ENCODE data around the gene TIGD6.

Gene TIGD6

DNA sequence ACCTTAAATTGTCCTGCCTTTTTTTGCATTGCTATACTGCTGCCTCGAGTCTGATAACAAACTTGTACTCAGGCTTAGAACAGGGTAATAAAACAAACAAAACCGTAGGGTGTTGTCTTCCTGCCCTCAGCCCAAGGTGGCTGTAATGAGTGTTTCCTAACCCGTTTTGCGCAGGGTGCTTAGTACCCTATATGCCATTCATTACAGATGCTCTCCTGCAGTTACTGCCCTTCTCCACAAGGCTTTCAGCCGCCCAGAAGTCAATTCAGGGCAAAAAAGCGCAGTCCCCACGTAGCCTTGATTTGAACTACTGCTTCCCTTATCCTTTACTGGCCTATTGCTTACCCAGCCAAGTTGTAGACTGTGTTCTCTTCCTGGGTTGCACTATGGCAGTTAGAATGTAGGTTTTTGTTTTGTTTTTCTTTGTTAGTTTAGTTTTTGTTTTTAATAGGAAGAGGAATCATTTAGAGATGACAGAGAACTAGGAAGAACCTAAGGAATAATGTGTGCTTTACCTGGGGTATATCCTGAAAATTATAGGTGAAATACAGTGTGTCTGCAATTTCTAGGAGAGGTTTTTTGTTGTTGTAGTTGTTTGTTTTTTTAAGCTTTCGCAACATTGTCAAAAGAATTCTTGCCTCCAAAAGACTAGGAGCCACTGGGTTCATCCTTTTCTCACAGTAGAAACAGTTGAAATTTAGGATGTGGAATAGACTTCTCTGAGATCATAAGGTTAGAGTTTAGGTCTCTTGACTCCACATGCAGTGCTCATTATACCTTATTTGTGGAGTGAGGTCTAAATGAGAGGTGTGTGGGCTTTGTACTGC is 1.4 kb upstream of the TIGD6 start:
- Histone ChIP-seq H3K79me2 (ENCODE audit: control insufficient read depth, insufficient read depth, low read length, poor library complexity) (peaks cover 12% of the 10 kb centered on the region), H3K36me3 (ENCODE audit: control insufficient read depth in 1 of 2, insufficient read depth in 2 of 2, low read length in 2 of 2) (peaks cover 4 to 8% of the 10 kb centered on the region in 2 experiments), H3K27ac (ENCODE audit: low read depth, low read length) (no peak overlapping the region), H3K79me1 (ENCODE audit: low read length) (peaks cover 14% of the 10 kb centered on the region), H3K23ac (ENCODE audit: low read length) (no peak overlapping the region), H3K4ac (ENCODE audit: low read depth, low read length) (peak overlapping the region; percentile 96), H2BK5ac (ENCODE audit: low read depth, low read length, poor library complexity) (no peak overlapping the region), H3K4me2 (ENCODE audit: low read length) (peak overlapping the region; percentile 75), H3K9ac (ENCODE audit: low read length) (no peak overlapping the region), H4K91ac (ENCODE audit: low read depth, low read length) (no peak overlapping the region), H3K9me3 (ENCODE audit: insufficient read depth, low read depth, low read length) (no peaks in the 10 kb centered on the region), H3K27me3 (ENCODE audit: insufficient read depth, low read length) (no peaks in the 10 kb centered on the region), H3K18ac (ENCODE audit: low read length) (no peak overlapping the region), H3K4me1 (ENCODE audit: control insufficient read depth in 1 of 2, insufficient read depth in 2 of 2, low read length in 2 of 2) (peaks cover 4 to 10% of the 10 kb centered on the region in 2 experiments), H2AK5ac (ENCODE audit: low read length) (no peak overlapping the region), H2BK12ac (ENCODE audit: low read length) (no peak overlapping the region), H3K4me3 (ENCODE audit: low read depth, low read length) (no peak overlapping the region), H2AFZ (ENCODE audit: insufficient read depth, low read length, poor library complexity) (no peak overlapping the region), H3K14ac (ENCODE audit: low read length) (no peak overlapping the region), H2BK120ac (ENCODE audit: insufficient read depth, low read length, poor library complexity) (no peak overlapping the region), H4K12ac (ENCODE audit: low read depth, low read length) (no peak overlapping the region), H4K8ac (ENCODE audit: low read depth, low read length) (no peak overlapping the region)
- peak; percentile 57 to 76 for DNase-seq
- no CpG with 5 or more reads among the region's 8 CpGs for WGBS (ENCODE audit: extremely low coverage, insufficient coverage, insufficient read length)

DNA sequence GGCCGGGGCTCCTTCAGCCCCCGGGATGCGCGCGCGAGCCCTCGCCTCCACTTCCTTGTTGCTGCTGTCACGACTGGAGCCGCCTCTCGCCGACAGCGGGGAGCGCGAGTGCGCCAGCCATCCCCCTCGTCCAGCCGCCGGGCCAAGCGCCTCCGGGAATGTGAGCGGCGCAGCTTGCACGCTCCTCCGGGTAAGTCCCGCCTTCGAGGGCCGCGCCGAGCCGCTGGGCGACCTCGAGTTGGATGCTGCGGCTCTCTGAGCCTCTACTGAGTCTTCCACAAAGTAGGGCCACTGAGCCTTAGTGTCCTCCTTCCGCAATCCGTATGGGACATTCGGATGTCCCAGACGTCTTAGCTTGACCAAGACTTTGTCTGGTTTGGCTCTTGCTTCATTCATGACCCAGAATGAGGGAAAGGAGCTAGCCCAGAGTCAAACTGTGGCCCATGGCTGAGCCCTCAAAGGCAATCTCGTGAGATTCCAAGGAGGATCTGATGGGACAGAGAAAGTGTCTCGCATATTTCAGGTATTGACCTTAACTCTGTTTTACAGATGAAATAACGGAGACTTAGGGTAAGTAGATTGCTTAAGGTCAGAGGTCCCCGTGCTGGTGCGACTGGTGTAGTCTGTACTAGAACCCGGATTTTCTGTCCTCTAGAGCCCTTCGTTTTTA is 671 bp upstream of the TIGD6 start:
- Histone ChIP-seq H3K27ac (ENCODE audit: low read depth, low read length) (peak overlapping the region; percentile 50), H2AK5ac (ENCODE audit: low read length) (peak overlapping the region; percentile 33), H3K36me3 (ENCODE audit: control insufficient read depth in 1 of 2, insufficient read depth in 2 of 2, low read length in 2 of 2) (peaks cover 3 to 4% of the 10 kb centered on the region in 2 experiments), H3K27me3 (ENCODE audit: insufficient read depth, low read length) (no peaks in the 10 kb centered on the region), H2BK12ac (ENCODE audit: low read length) (no peak overlapping the region), H2BK120ac (ENCODE audit: insufficient read depth, low read length, poor library complexity) (peak overlapping the region; percentile 40), H3K9me3 (ENCODE audit: insufficient read depth, low read depth, low read length) (no peaks in the 10 kb centered on the region), H3K14ac (ENCODE audit: low read length) (peak overlapping the region; percentile 71), H3K4me2 (ENCODE audit: low read length) (peak overlapping the region; percentile 75), H3K18ac (ENCODE audit: low read length) (peak overlapping the region; percentile 25), H4K91ac (ENCODE audit: low read depth, low read length) (peak overlapping the region; percentile 89), H2BK5ac (ENCODE audit: low read depth, low read length, poor library complexity) (peak overlapping the region; percentile 75), H3K79me2 (ENCODE audit: control insufficient read depth, insufficient read depth, low read length, poor library complexity) (peaks cover 12% of the 10 kb centered on the region), H2AFZ (ENCODE audit: insufficient read depth, low read length, poor library complexity) (peak overlapping the region; percentile 72), H4K8ac (ENCODE audit: low read depth, low read length) (peak overlapping the region; percentile 91), H3K9ac (ENCODE audit: low read length) (peak overlapping the region; percentile 99), H3K4me1 (ENCODE audit: control insufficient read depth in 1 of 2, insufficient read depth in 2 of 2, low read length in 2 of 2) (peaks cover 4 to 10% of the 10 kb centered on the region in 2 experiments), H3K4me3 (ENCODE audit: low read depth, low read length) (peak overlapping the region; percentile 97), H3K23ac (ENCODE audit: low read length) (peak overlapping the region; percentile 29), H3K79me1 (ENCODE audit: low read length) (peaks cover 14% of the 10 kb centered on the region), H4K12ac (ENCODE audit: low read depth, low read length) (peak overlapping the region; percentile 56), H3K4ac (ENCODE audit: low read depth, low read length) (peak overlapping the region; percentile 96)
- peak; percentile 64 to 77 for DNase-seq
- WGBS (ENCODE audit: extremely low coverage, insufficient coverage, insufficient read length) = no CpG with 5 or more reads among the region's 44 CpGs

DNA sequence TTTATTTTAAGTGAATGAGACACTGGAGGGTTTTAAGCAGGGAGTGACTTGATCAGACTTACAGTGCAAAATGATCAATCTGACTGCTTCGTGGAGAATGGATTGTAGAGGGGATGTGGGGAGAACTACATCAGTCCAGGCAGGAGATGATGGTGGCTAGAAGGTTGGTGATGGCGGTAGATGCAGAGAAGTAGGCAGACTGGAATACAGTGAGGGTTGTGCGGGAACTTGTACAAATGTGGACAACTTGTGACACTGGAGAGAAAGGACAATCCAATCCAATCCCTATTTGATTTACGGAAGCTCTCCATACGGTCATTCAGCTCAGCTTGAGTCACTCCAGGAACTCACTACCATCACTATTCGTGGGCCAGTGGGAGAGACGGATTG is 593 bp downstream of the TIGD6 start:
- peaks cover 10 to 17% of the 10 kb centered on the region in 2 experiments for H3K4me1 ChIP-seq (ENCODE audit: control insufficient read depth in 1 of 2, insufficient read depth in 2 of 2, low read length in 2 of 2)
- H2BK5ac ChIP-seq (ENCODE audit: low read depth, low read length, poor library complexity) = peak overlapping the region; percentile 21
- no peak overlapping the region for H3K23ac ChIP-seq (ENCODE audit: low read length)
- H3K27me3 ChIP-seq (ENCODE audit: insufficient read depth, low read length) = no peaks in the 10 kb centered on the region
- no peak overlapping the region for H3K4ac ChIP-seq (ENCODE audit: low read depth, low read length)
- peaks cover 14% of the 10 kb centered on the region for H3K79me1 ChIP-seq (ENCODE audit: low read length)
- H4K12ac ChIP-seq (ENCODE audit: low read depth, low read length) = peak overlapping the region; percentile 56
- no peak overlapping the region for H2BK12ac ChIP-seq (ENCODE audit: low read length)
- DNase-seq = no peak
- H3K14ac ChIP-seq (ENCODE audit: low read length) = peak overlapping the region; percentile 38
- peak overlapping the region; percentile 70 for H4K91ac ChIP-seq (ENCODE audit: low read depth, low read length)
- H3K4me3 ChIP-seq (ENCODE audit: low read depth, low read length) = peak overlapping the region; percentile 97
- H2BK120ac ChIP-seq (ENCODE audit: insufficient read depth, low read length, poor library complexity) = peak overlapping the region; percentile 2
- peaks cover 2 to 3% of the 10 kb centered on the region in 2 experiments for H3K36me3 ChIP-seq (ENCODE audit: control insufficient read depth in 1 of 2, insufficient read depth in 2 of 2, low read length in 2 of 2)
- peak overlapping the region; percentile 42 for H3K18ac ChIP-seq (ENCODE audit: low read length)
- H3K27ac ChIP-seq (ENCODE audit: low read depth, low read length) = peak overlapping the region; percentile 50
- WGBS (ENCODE audit: extremely low coverage, insufficient coverage, insufficient read length) = no CpG with 5 or more reads among the region's 7 CpGs
- peaks cover 12% of the 10 kb centered on the region for H3K79me2 ChIP-seq (ENCODE audit: control insufficient read depth, insufficient read depth, low read length, poor library complexity)
- H3K9ac ChIP-seq (ENCODE audit: low read length) = peak overlapping the region; percentile 38
- H2AK5ac ChIP-seq (ENCODE audit: low read length) = no peak overlapping the region
- peak overlapping the region; percentile 73 for H4K8ac ChIP-seq (ENCODE audit: low read depth, low read length)
- H3K9me3 ChIP-seq (ENCODE audit: insufficient read depth, low read depth, low read length) = no peaks in the 10 kb centered on the region
- H2AFZ ChIP-seq (ENCODE audit: insufficient read depth, low read length, poor library complexity) = peak overlapping the region; percentile 30
- H3K4me2 ChIP-seq (ENCODE audit: low read length) = peak overlapping the region; percentile 75

DNA sequence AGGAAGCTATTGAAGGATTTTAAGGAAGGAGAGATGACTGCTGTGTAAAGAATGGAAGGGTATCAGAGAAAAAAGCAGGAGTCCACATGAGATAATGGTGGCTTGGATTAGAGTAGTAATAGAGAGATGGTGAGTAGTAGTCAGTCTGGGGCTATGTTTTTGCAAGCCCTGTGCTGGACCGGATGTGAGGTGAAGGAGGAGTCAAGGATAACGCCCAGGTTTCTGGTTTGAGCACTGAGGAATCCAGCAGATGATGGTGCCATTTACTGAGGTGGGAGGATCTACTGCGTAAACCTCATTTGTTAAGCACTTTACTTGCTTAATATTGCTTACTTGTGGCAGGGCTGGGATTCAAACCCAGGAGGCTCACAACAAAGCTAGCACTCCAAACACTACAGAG is 1.1 kb downstream of the TIGD6 start:
- Histone ChIP-seq H3K79me1 (ENCODE audit: low read length) (peaks cover 14% of the 10 kb centered on the region), H3K9me3 (ENCODE audit: insufficient read depth, low read depth, low read length) (no peaks in the 10 kb centered on the region), H3K4me2 (ENCODE audit: low read length) (peak overlapping the region; percentile 75), H3K4me3 (ENCODE audit: low read depth, low read length) (no peak overlapping the region), H2AK5ac (ENCODE audit: low read length) (no peak overlapping the region), H2BK5ac (ENCODE audit: low read depth, low read length, poor library complexity) (no peak overlapping the region), H3K23ac (ENCODE audit: low read length) (no peak overlapping the region), H2BK12ac (ENCODE audit: low read length) (no peak overlapping the region), H3K4me1 (ENCODE audit: control insufficient read depth in 1 of 2, insufficient read depth in 2 of 2, low read length in 2 of 2) (peaks cover 10 to 17% of the 10 kb centered on the region in 2 experiments), H3K27me3 (ENCODE audit: insufficient read depth, low read length) (no peaks in the 10 kb centered on the region), H2BK120ac (ENCODE audit: insufficient read depth, low read length, poor library complexity) (no peak overlapping the region), H4K91ac (ENCODE audit: low read depth, low read length) (no peak overlapping the region), H4K8ac (ENCODE audit: low read depth, low read length) (peak overlapping the region; percentile 25), H4K12ac (ENCODE audit: low read depth, low read length) (no peak overlapping the region), H3K4ac (ENCODE audit: low read depth, low read length) (no peak overlapping the region), H3K36me3 (ENCODE audit: control insufficient read depth in 1 of 2, insufficient read depth in 2 of 2, low read length in 2 of 2) (peaks cover 2 to 3% of the 10 kb centered on the region in 2 experiments), H3K9ac (ENCODE audit: low read length) (no peak overlapping the region), H2AFZ (ENCODE audit: insufficient read depth, low read length, poor library complexity) (no peak overlapping the region), H3K27ac (ENCODE audit: low read depth, low read length) (no peak overlapping the region), H3K14ac (ENCODE audit: low read length) (no peak overlapping the region), H3K79me2 (ENCODE audit: control insufficient read depth, insufficient read depth, low read length, poor library complexity) (peaks cover 12% of the 10 kb centered on the region), H3K18ac (ENCODE audit: low read length) (no peak overlapping the region)
- WGBS (ENCODE audit: extremely low coverage, insufficient coverage, insufficient read length) = no CpG with 5 or more reads among the region's 3 CpGs
- peak in 1 of 2 donors; percentile 31 for DNase-seq

Data from trophoblast cell (in vitro differentiated cells and primary cell).